Activated CD4-positive, alpha-beta T cell treated with anti-CD3 and anti-CD28 coated beads for 36 hours (primary cell): ENCODE data around the gene NUAK1. TPM values are rescaled to one million over a fixed set of nuclear protein-coding genes. Genes with fewer than 3 reads are reported as not detected.

Experiments used
- ATAC-seq: fragments of 200-7000 bp; cut with Tn5 transposase; one replicate; pipeline ENCODE4 v1.10.0; 2021; ENCODE audit warnings: mild to moderate bottlenecking, moderate library complexity
- CTCF ChIA-PET: fragments of 350-600 bp; sonication (Branson Sonifier 250); formaldehyde crosslinking; loops from one replicate; lab custom pipeline; 2021; ENCODE audit warnings: antibody characterized with exemption; lab: Charles Lee
- POLR2A ChIA-PET: fragments of 350-600 bp; sonication (Branson Sonifier 250); formaldehyde crosslinking; loops from one replicate; lab custom pipeline; 2021; ENCODE audit warnings: antibody characterized with exemption, inconsistent platforms; lab: Charles Lee
- DNase-seq: peaks from one replicate; pipeline ENCODE4 v3.0.0-alpha.2; 2020
- H3K27ac Mint-ChIP-seq: one replicate; pipeline ENCODE4 v1.8.0; 2021; ENCODE audit warnings: mixed read lengths
- H3K27me3 Mint-ChIP-seq: one replicate; pipeline ENCODE4 v1.8.0; 2021; ENCODE audit warnings: mixed read lengths
- H3K36me3 Mint-ChIP-seq: one replicate; pipeline ENCODE4 v1.8.0; 2021; ENCODE audit warnings: low read depth, mixed read lengths
- H3K4me1 Mint-ChIP-seq: one replicate; pipeline ENCODE4 v1.8.0; 2021; ENCODE audit warnings: mixed read lengths
- H3K4me3 Mint-ChIP-seq: one replicate; pipeline ENCODE4 v1.8.0; 2021; ENCODE audit warnings: mild to moderate bottlenecking, moderate library complexity, mixed read lengths
- H3K9me3 Mint-ChIP-seq: one replicate; pipeline ENCODE4 v1.8.0; 2021; ENCODE audit warnings: low read depth, mixed read lengths
- intact Hi-C, 2 experiments: fragments of 100-400 bp; cut with DNase I in 1 of 2; cut with micrococcal nuclease in 1 of 2; formaldehyde crosslinking; loops; one replicate each; pipeline versions ENCODE4 v1.14.2 to v1.15.1; 2022 to 2024; cut with DNase I, micrococcal nuclease
- total RNA-seq, 2 experiments: library from RNA; stranded (reverse); gene quantifications; one replicate each; pipeline ENCODE4 v1.2.3, GENCODE V29; 2021

NUAK1 gene
- total RNA-seq, 2 experiments from 2014 or later = not detected

- intact Hi-C loops = no loop called here
- ChIA-PET POLR2A (interaction anchor here (0.6 kb wide), 1 partner anchor 1987 kb away, joined by 3 read pairs; no protein-coding TSS in a partner anchor), CTCF (no interaction called here)
- H3K27me3 Mint-ChIP-seq = peaks cover 21% of the 10 kb centered on the region
- DNase-seq = no peak
- no peaks in the 10 kb centered on the region for H3K4me1 Mint-ChIP-seq
- no peaks in the 10 kb centered on the region for H3K9me3 Mint-ChIP-seq
- no peak for ATAC-seq
- no peak overlapping the region for H3K27ac Mint-ChIP-seq
- no peak overlapping the region for H3K4me3 Mint-ChIP-seq
- no peaks in the 10 kb centered on the region for H3K36me3 Mint-ChIP-seq
Observed at GRCh38 chr12:106107566-106107965, 31.2 kb downstream of the NUAK1 start.

- Mint-ChIP-seq H3K27ac (no peak overlapping the region), H3K4me3 (no peak overlapping the region), H3K9me3 (no peaks in the 10 kb centered on the region), H3K27me3 (peaks cover 21% of the 10 kb centered on the region), H3K36me3 (no peaks in the 10 kb centered on the region), H3K4me1 (no peaks in the 10 kb centered on the region)
- POLR2A ChIA-PET = interaction anchor here (0.5 to 0.6 kb wide), 2 partner anchors 319 to 1986 kb away, joined by 3 to 6 read pairs; no protein-coding TSS in a partner anchor
- DNase-seq (no peak), ATAC-seq (no peak)
- intact Hi-C loops = no loop called here
- CTCF ChIA-PET = interaction anchor here (0.9 kb wide), 1 partner anchor 117 kb away, joined by 4 read pairs; no protein-coding TSS in a partner anchor
Observed at GRCh38 chr12:106106892-106107291, 31.9 kb downstream of the NUAK1 start.

GRCh38 chr12:106106061-106106566, 32.6 kb downstream of the NUAK1 start:
- ChIA-PET POLR2A (no interaction called here), CTCF (interaction anchor here (0.9 kb wide), 1 partner anchor 118 kb away, joined by 4 read pairs; no protein-coding TSS in a partner anchor)
- Mint-ChIP-seq H3K27me3 (peaks cover 20% of the 10 kb centered on the region), H3K36me3 (no peaks in the 10 kb centered on the region), H3K4me3 (no peak overlapping the region), H3K9me3 (no peaks in the 10 kb centered on the region), H3K27ac (no peak overlapping the region), H3K4me1 (no peaks in the 10 kb centered on the region)
- ATAC-seq (no peak), DNase-seq (no peak)
- intact Hi-C loops = no loop called here

- no peak for ATAC-seq
- Mint-ChIP-seq H3K4me3 (no peak overlapping the region), H3K27me3 (peaks cover 19% of the 10 kb centered on the region), H3K4me1 (no peaks in the 10 kb centered on the region), H3K27ac (no peak overlapping the region), H3K36me3 (no peaks in the 10 kb centered on the region), H3K9me3 (no peaks in the 10 kb centered on the region)
- ChIA-PET POLR2A (no interaction called here), CTCF (no interaction called here)
- no peak for DNase-seq
- intact Hi-C loops = no loop called here
Observed at GRCh38 chr12:106101803-106102202, 37.0 kb downstream of the NUAK1 start.

- Mint-ChIP-seq H3K9me3 (no peaks in the 10 kb centered on the region), H3K27ac (no peak overlapping the region)
Observed at GRCh38 chr12:106098691-106099200, 40.0 kb downstream of the NUAK1 start.

GRCh38 chr12:106097011-106097410, 41.7 kb downstream of the NUAK1 start:
- ChIA-PET CTCF (no interaction called here), POLR2A (no interaction called here)
- intact Hi-C loops = no loop called here
- no peak overlapping the region for H3K4me3 Mint-ChIP-seq
- no peaks in the 10 kb centered on the region for H3K9me3 Mint-ChIP-seq
- no peaks in the 10 kb centered on the region for H3K36me3 Mint-ChIP-seq
- no peak for ATAC-seq
- no peak for DNase-seq
- H3K4me1 Mint-ChIP-seq = no peaks in the 10 kb centered on the region
- peaks cover 21% of the 10 kb centered on the region for H3K27me3 Mint-ChIP-seq
- H3K27ac Mint-ChIP-seq = no peak overlapping the region

More at GRCh38 chr12:106098691-106099200, 40.0 kb downstream of the NUAK1 start:
- no peak overlapping the region for H3K4me3 Mint-ChIP-seq
- no peaks in the 10 kb centered on the region for H3K36me3 Mint-ChIP-seq
- H3K4me1 Mint-ChIP-seq = no peaks in the 10 kb centered on the region
- no peak for ATAC-seq
- intact Hi-C loops = no loop called here
- peaks cover 21% of the 10 kb centered on the region for H3K27me3 Mint-ChIP-seq
- no peak for DNase-seq
- ChIA-PET POLR2A (no interaction called here), CTCF (no interaction called here)

- Mint-ChIP-seq H3K4me1 (no peaks in the 10 kb centered on the region), H3K9me3 (no peaks in the 10 kb centered on the region), H3K27ac (no peak overlapping the region), H3K4me3 (no peak overlapping the region), H3K27me3 (peaks cover 18% of the 10 kb centered on the region), H3K36me3 (no peaks in the 10 kb centered on the region)
- ChIA-PET POLR2A (no interaction called here), CTCF (interaction anchor here (0.7 kb wide), 1 partner anchor 595 kb away, joined by 3 read pairs; no protein-coding TSS in a partner anchor)
- DNase-seq (no peak), ATAC-seq (no peak)
- intact Hi-C loops = no loop called here
Observed at GRCh38 chr12:106096376-106096775, 42.4 kb downstream of the NUAK1 start.

- intact Hi-C loops = no loop called here
- ChIA-PET CTCF (no interaction called here), POLR2A (no interaction called here)
- Mint-ChIP-seq H3K9me3 (no peaks in the 10 kb centered on the region), H3K4me3 (no peak overlapping the region), H3K4me1 (no peaks in the 10 kb centered on the region), H3K36me3 (no peaks in the 10 kb centered on the region), H3K27ac (no peak overlapping the region), H3K27me3 (peaks cover 16% of the 10 kb centered on the region)
- no peak for DNase-seq
- no peak for ATAC-seq
Observed at GRCh38 chr12:106094304-106094703, 44.5 kb downstream of the NUAK1 start.

- ChIA-PET POLR2A (no interaction called here), CTCF (no interaction called here)
- Mint-ChIP-seq H3K27ac (no peak overlapping the region), H3K4me3 (no peak overlapping the region), H3K27me3 (peaks cover 12% of the 10 kb centered on the region), H3K4me1 (no peaks in the 10 kb centered on the region), H3K9me3 (no peaks in the 10 kb centered on the region), H3K36me3 (no peaks in the 10 kb centered on the region)
- DNase-seq (no peak), ATAC-seq (no peak)
- intact Hi-C loops = no loop called here
Observed at GRCh38 chr12:106093246-106093645, 45.5 kb downstream of the NUAK1 start.

- Mint-ChIP-seq H3K4me3 (no peak overlapping the region), H3K27me3 (peaks cover 11% of the 10 kb centered on the region), H3K36me3 (no peaks in the 10 kb centered on the region), H3K9me3 (no peaks in the 10 kb centered on the region), H3K27ac (no peak overlapping the region), H3K4me1 (no peaks in the 10 kb centered on the region)
- DNase-seq = no peak
- no peak for ATAC-seq
- CTCF ChIA-PET = no interaction called here
- intact Hi-C loops = no loop called here
- POLR2A ChIA-PET = no interaction called here
Observed at GRCh38 chr12:106091446-106091820, 47.3 kb downstream of the NUAK1 start.

GRCh38 chr12:106090591-106091445, 47.9 kb downstream of the NUAK1 start:
- Mint-ChIP-seq H3K4me3 (no peak overlapping the region), H3K27ac (no peak overlapping the region), H3K27me3 (peaks cover 11% of the 10 kb centered on the region), H3K4me1 (no peaks in the 10 kb centered on the region), H3K9me3 (no peaks in the 10 kb centered on the region), H3K36me3 (no peaks in the 10 kb centered on the region)
- intact Hi-C loops = no loop called here
- POLR2A ChIA-PET = no interaction called here
- ATAC-seq (no peak), DNase-seq (no peak)
- CTCF ChIA-PET = interaction anchor here (0.5 to 0.8 kb wide), 2 partner anchors 133 to 521 kb away, joined by 3 read pairs; no protein-coding TSS in a partner anchor
